GM12878 (cell line): ENCODE data around the gene BCL10. TPM values are rescaled to one million over a fixed set of nuclear protein-coding genes. Genes with fewer than 3 reads are reported as not detected.

Source experiments
- ATAC-seq: fragments of 200-7000 bp; cut with Tn5 transposase; 3 replicates; pipeline ENCODE4 v1.9.1; 2020; ENCODE audit warnings: mild to moderate bottlenecking, moderate library complexity
- BruUV-seq: library from RNA; stranded (reverse); fragments of 400-500 nt; replicated peaks from 2 replicates; lab custom pipeline; 2021; lab: Mats Ljungman, UMichigan
- CTCF ChIA-PET: fragments of 300-600 bp; sonication (Branson Sonifier 250); formaldehyde crosslinking; extraction: SDS; loops from one replicate; lab custom pipeline; 2021; ENCODE audit warnings: inconsistent platforms; lab: Yijun Ruan, JAX
- POLR2A ChIA-PET: fragments of 350-600 bp; formaldehyde crosslinking; extraction: SDS; loops from one replicate; lab custom pipeline; 2021; ENCODE audit warnings: inconsistent platforms; lab: Charles Lee
- RAD21 ChIA-PET: fragments of 300-600 bp; sonication (Branson Sonifier 250); formaldehyde crosslinking; loops from one replicate; lab custom pipeline; 2023; ENCODE audit warnings: antibody characterized with exemption; ENCODE audit not compliant: unreplicated experiment; lab: Charles Lee
- SMC1A ChIA-PET: fragments of 300-600 bp; sonication (Branson Sonifier 250); formaldehyde crosslinking; loops from one replicate; lab custom pipeline; 2023; ENCODE audit not compliant: unreplicated experiment, uncharacterized antibody; lab: Charles Lee
- DNase-seq: peaks from one replicate; pipeline ENCODE4 v3.0.0-alpha.2; 2011; ENCODE audit warnings: low read depth, low spot score
- FAIRE-seq: peaks from 3 replicates; lab custom pipeline; 2011; peaks lifted over from hg19 to GRCh38; lab: Jason Lieb, UNC
- H2AFZ ChIP-seq: 2 replicates; pipeline ENCODE4 v1.6.0; 2011; ENCODE audit warnings: low read depth, low read length, control low read depth; ENCODE audit not compliant: control insufficient read depth
- H3K27ac ChIP-seq: 2 replicates; pipeline ENCODE4 v1.5.1; 2011; ENCODE audit warnings: control low read depth; ENCODE audit not compliant: control insufficient read depth, insufficient read depth
- H3K27me3 ChIP-seq, 2 experiments: replicated peaks in 1 of 2; 2 replicates each; pipeline versions ENCODE4 v1.6.0 to v1.6.1; 2011; ENCODE audit warnings: low read length in 1 of 2; ENCODE audit not compliant: control insufficient read depth in 2 of 2, insufficient read depth in 2 of 2
- H3K36me3 ChIP-seq, 2 experiments: 2 replicates each; pipeline ENCODE4 v1.5.1; 2011; ENCODE audit warnings: low read length in 1 of 2; ENCODE audit not compliant: control insufficient read depth in 2 of 2, insufficient read depth in 2 of 2
- H3K4me1 ChIP-seq: 2 replicates; pipeline ENCODE4 v1.6.1; 2011; ENCODE audit warnings: mild to moderate bottlenecking, low read length, moderate library complexity, mixed read lengths; ENCODE audit not compliant: control insufficient read depth, insufficient read depth
- H3K4me2 ChIP-seq: 2 replicates; pipeline ENCODE4 v1.6.0; 2011; ENCODE audit warnings: control low read depth; ENCODE audit not compliant: control insufficient read depth, insufficient read depth
- H3K4me3 ChIP-seq: fragments of 200-600 bp; sonication (generic); 2 replicates; pipeline ENCODE4 v1.5.1; 2016
- H3K79me2 ChIP-seq: 2 replicates; pipeline ENCODE4 v1.6.0; 2011; ENCODE audit warnings: low read length; ENCODE audit not compliant: control insufficient read depth, insufficient read depth
- H3K9ac ChIP-seq: 2 replicates; pipeline ENCODE4 v1.8.0; 2011; ENCODE audit warnings: low read length, control low read depth, mixed read lengths; ENCODE audit not compliant: control insufficient read depth, insufficient read depth
- H3K9me3 ChIP-seq: replicated peaks from 3 replicates; pipeline ENCODE4 v1.5.1; 2011; ENCODE audit warnings: mild to moderate bottlenecking, low read length; ENCODE audit not compliant: control insufficient read depth, insufficient read depth
- H4K20me1 ChIP-seq: 2 replicates; pipeline ENCODE4 v1.6.0; 2011; ENCODE audit not compliant: control insufficient read depth, insufficient read depth
- BRCA1 ChIP-seq: IDR thresholded peaks from 2 replicates; pipeline ENCODE4 v1.6.1; 2011; ENCODE audit warnings: low read depth, low read length, improper control_type of control experiment
- CREM ChIP-seq: IDR thresholded peaks from 2 replicates; pipeline ENCODE4 v1.6.1; 2014; ENCODE audit warnings: antibody characterized with exemption, low read depth
- RAD51 ChIP-seq: fragments of 450-650 bp; IDR thresholded peaks from 2 replicates; pipeline ENCODE4 v1.6.1; 2016; ENCODE audit warnings: moderate library complexity, mild to moderate bottlenecking, inconsistent platforms
- RUNX3 ChIP-seq: IDR thresholded peaks from 2 replicates; pipeline ENCODE4 v1.6.1; 2012; ENCODE audit warnings: low read length, inconsistent platforms
- SIX5 ChIP-seq: IDR thresholded peaks from 2 replicates; pipeline ENCODE4 v1.6.1; 2011; ENCODE audit warnings: mild to moderate bottlenecking, low read depth, low read length, moderate library complexity; ENCODE audit not compliant: severe bottlenecking
- ZNF24 ChIP-seq: fragments of 450-650 bp; IDR thresholded peaks from 2 replicates; pipeline ENCODE4 v1.6.1; 2017; ENCODE audit warnings: antibody characterized with exemption, mild to moderate bottlenecking
- ZNF274 ChIP-seq: IDR thresholded peaks from one replicate; pipeline ENCODE4 v1.8.0; 2011; ENCODE audit not compliant: insufficient read length, insufficient read depth
- ZSCAN29 ChIP-seq: fragments of 450-650 bp; IDR thresholded peaks from 2 replicates; pipeline ENCODE4 v1.6.1; 2017; ENCODE audit warnings: mild to moderate bottlenecking, moderate library complexity
- whole genome bisulfite sequencing: methylation state at CpG from one replicate; pipeline ENCODE4 v1.1.6; 2016; ENCODE audit warnings: low lambda C conversion rate; ENCODE audit not compliant: insufficient replicate concordance, insufficient coverage; ENCODE audit errors: missing lambda C conversion rate; 5-methylcytosine and 5-hydroxymethylcytosine counted together
- in situ Hi-C: fragments of 300-500 bp; cut with MboI; formaldehyde crosslinking; loops from 9 replicates; pipeline ENCODE4 v1.14.3; 2018; ENCODE audit warnings: mixed read lengths
- intact Hi-C: fragments of 100-400 bp; cut with micrococcal nuclease; formaldehyde crosslinking; loops from one replicate; pipeline ENCODE4 v1.14.2; 2022; ENCODE audit not compliant: unreplicated experiment
- polyA plus RNA-seq, 11 experiments: library from polyadenylated mRNA; depleted of rRNA in 4 of 11; unstranded in 6 of 11; stranded (reverse) in 5 of 11; fragments of >200 nt; fragmentation: Nextera tagmentation in 4 of 11; fragmentation: Illumina TruSeq in 1 of 11; extraction: Ambion mirVana in 4 of 11; extraction: Trizol in 1 of 11; gene quantifications; 1 replicate in 1 of 11; 2 replicates in 10 of 11; pipeline versions ENCODE4 v1.2.1 to v1.2.3, GENCODE V29; 2011 to 2016; ENCODE audit warnings: inconsistent platforms in 2 of 11, missing spikeins in 2 of 11, low read depth in 1 of 11
- total RNA-seq, 4 experiments: library from RNA; depleted of rRNA in 3 of 4; stranded (reverse); fragments of >200 nt in 3 of 4; fragmentation: Illumina TruSeq in 1 of 4; extraction: Trizol in 1 of 4; gene quantifications; 2 replicates each; pipeline versions ENCODE4 v1.2.1 to v1.2.3, GENCODE V29; 2013 to 2021
- TF ChIP-seq, protein P1 (sequence below): IDR thresholded peaks from 2 replicates; pipeline ENCODE4 v1.6.1; 2011; ENCODE audit warnings: low read depth, low read length, improper control_type of control experiment, borderline replicate concordance
- TF ChIP-seq, protein P2 (sequence below): fragments of 450-650 bp; IDR thresholded peaks from 2 replicates; pipeline ENCODE4 v1.6.1; 2016; ENCODE audit warnings: mild to moderate bottlenecking
- TF ChIP-seq, protein P3 (sequence below): fragments of 450-650 bp; IDR thresholded peaks from 2 replicates; pipeline ENCODE4 v1.6.1; 2017; ENCODE audit warnings: mild to moderate bottlenecking, moderate library complexity

BCL10 gene
- total and polyA plus RNA-seq, 10 of the 15 experiments (the other 5 are each of a cell fraction or from before 2014, with no cell fraction given): 10.6 to 35.2 (median 19.5) TPM

DNA sequence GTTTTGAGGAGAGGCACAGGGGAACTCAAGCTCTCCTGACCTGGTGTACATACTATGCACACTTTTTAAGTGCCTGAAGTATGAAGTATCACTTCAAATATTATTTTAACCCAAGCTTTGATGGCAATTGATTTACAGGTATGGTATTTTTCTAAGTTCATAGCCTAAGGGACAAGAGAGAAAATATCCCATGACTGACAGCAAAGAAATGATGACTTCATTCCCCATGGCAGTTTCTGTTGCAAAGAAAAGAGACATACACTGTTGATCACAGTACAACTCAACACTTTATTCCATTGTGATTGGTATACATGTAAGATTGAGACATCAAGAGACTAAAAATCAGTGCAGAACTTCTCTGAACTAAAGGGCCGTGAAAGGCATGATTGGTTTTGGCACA lies 41.8 kb upstream of the BCL10 start:
- in situ Hi-C loops: loop anchor here (25.0 kb wide), 1 partner anchor 694 kb away; no protein-coding TSS in a partner anchor
- Histone ChIP-seq H3K4me3 (no peak overlapping the region), H4K20me1 (no peaks in the 10 kb centered on the region), H3K9me3 (no peaks in the 10 kb centered on the region), H3K36me3 (no peaks in the 10 kb centered on the region), H3K4me1 (no peaks in the 10 kb centered on the region), H3K9ac (no peak overlapping the region), H3K79me2 (no peaks in the 10 kb centered on the region)
- 89% methylated on average over 1 of the region's 1 CpG for WGBS
- SMC1A ChIA-PET: no interaction called here
- FAIRE-seq: no peak
- TF ChIP-seq BRCA1 (no peak), SIX5 (no peak), CREM (no peak), ZSCAN29 (no peak)
- TF ChIP-seq, all 136 proteins: peak for 0
- Histone ChIP-seq H3K4me2 (no peak overlapping the region), H3K27ac (no peak overlapping the region), H2AFZ (no peak overlapping the region), H3K27me3 (no peaks in the 10 kb centered on the region; a peak in 1 of 4 replicates)
- BruUV-seq: no TSS peak
- POLR2A ChIA-PET: no interaction called here
- intact Hi-C loops: no loop called here
- DNase-seq (no peak), ATAC-seq (no peak)
- CTCF ChIA-PET: no interaction called here
- RAD21 ChIA-PET: no interaction called here

DNA sequence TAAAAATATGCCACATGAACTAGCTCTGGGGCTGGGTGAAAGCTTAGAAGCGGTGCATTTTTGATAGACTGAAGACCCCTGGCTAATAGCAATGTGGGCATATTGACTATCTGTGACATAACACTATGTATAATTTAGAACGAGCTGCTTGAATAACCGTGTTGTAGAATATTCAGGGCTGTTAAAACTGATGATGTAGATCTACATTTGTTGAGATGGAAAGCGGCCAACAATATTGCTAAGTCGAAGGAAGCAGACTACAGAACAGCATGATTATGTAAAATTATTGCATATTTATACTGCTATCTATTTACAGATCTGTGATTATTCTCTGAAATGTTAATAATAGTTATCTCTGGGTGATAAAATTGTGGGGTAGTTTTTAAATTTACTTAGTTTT lies 41.1 kb upstream of the BCL10 start:
- ChIA-PET RAD21 (no interaction called here), CTCF (no interaction called here), SMC1A (no interaction called here), POLR2A (no interaction called here)
- in situ Hi-C loops (loop anchor here (25.0 kb wide), 1 partner anchor 695 kb away; no protein-coding TSS in a partner anchor), intact Hi-C loops (no loop called here)
- Histone ChIP-seq H3K4me3 (no peak overlapping the region), H4K20me1 (no peaks in the 10 kb centered on the region), H3K79me2 (no peaks in the 10 kb centered on the region), H3K4me2 (no peak overlapping the region), H3K9me3 (no peaks in the 10 kb centered on the region), H3K9ac (no peak overlapping the region), H2AFZ (no peak overlapping the region), H3K36me3 (no peaks in the 10 kb centered on the region), H3K4me1 (no peaks in the 10 kb centered on the region), H3K27me3 (no peaks in the 10 kb centered on the region; a peak in 1 of 4 replicates), H3K27ac (no peak overlapping the region)
- no peak for FAIRE-seq
- WGBS: 40% methylated on average over 5 of the region's 5 CpGs
- BruUV-seq: no TSS peak
- DNase-seq: no peak
- no peak for ATAC-seq
- TF ChIP-seq RAD51: no peak
- TF ChIP-seq, protein P1, sequence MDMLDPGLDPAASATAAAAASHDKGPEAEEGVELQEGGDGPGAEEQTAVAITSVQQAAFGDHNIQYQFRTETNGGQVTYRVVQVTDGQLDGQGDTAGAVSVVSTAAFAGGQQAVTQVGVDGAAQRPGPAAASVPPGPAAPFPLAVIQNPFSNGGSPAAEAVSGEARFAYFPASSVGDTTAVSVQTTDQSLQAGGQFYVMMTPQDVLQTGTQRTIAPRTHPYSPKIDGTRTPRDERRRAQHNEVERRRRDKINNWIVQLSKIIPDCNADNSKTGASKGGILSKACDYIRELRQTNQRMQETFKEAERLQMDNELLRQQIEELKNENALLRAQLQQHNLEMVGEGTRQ: no peak
- no peak for TF ChIP-seq ZNF24
- TF ChIP-seq RUNX3: no peak
- TF ChIP-seq ZNF274: no peak
- TF ChIP-seq, protein P2, sequence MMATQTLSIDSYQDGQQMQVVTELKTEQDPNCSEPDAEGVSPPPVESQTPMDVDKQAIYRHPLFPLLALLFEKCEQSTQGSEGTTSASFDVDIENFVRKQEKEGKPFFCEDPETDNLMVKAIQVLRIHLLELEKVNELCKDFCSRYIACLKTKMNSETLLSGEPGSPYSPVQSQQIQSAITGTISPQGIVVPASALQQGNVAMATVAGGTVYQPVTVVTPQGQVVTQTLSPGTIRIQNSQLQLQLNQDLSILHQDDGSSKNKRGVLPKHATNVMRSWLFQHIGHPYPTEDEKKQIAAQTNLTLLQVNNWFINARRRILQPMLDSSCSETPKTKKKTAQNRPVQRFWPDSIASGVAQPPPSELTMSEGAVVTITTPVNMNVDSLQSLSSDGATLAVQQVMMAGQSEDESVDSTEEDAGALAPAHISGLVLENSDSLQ: no peak
- TF ChIP-seq, protein P3, sequence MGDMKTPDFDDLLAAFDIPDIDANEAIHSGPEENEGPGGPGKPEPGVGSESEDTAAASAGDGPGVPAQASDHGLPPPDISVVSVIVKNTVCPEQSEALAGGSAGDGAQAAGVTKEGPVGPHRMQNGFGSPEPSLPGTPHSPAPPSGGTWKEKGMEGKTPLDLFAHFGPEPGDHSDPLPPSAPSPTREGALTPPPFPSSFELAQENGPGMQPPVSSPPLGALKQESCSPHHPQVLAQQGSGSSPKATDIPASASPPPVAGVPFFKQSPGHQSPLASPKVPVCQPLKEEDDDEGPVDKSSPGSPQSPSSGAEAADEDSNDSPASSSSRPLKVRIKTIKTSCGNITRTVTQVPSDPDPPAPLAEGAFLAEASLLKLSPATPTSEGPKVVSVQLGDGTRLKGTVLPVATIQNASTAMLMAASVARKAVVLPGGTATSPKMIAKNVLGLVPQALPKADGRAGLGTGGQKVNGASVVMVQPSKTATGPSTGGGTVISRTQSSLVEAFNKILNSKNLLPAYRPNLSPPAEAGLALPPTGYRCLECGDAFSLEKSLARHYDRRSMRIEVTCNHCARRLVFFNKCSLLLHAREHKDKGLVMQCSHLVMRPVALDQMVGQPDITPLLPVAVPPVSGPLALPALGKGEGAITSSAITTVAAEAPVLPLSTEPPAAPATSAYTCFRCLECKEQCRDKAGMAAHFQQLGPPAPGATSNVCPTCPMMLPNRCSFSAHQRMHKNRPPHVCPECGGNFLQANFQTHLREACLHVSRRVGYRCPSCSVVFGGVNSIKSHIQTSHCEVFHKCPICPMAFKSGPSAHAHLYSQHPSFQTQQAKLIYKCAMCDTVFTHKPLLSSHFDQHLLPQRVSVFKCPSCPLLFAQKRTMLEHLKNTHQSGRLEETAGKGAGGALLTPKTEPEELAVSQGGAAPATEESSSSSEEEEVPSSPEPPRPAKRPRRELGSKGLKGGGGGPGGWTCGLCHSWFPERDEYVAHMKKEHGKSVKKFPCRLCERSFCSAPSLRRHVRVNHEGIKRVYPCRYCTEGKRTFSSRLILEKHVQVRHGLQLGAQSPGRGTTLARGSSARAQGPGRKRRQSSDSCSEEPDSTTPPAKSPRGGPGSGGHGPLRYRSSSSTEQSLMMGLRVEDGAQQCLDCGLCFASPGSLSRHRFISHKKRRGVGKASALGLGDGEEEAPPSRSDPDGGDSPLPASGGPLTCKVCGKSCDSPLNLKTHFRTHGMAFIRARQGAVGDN: no peak
